ENCODE data around the gene THAP3.
"Not testable (repeated sequence)": the region's sequence is repeated elsewhere in the genome, so short reads cannot be mapped to it uniquely, and the experiment has no call there.

The THAP3 gene

DNA sequence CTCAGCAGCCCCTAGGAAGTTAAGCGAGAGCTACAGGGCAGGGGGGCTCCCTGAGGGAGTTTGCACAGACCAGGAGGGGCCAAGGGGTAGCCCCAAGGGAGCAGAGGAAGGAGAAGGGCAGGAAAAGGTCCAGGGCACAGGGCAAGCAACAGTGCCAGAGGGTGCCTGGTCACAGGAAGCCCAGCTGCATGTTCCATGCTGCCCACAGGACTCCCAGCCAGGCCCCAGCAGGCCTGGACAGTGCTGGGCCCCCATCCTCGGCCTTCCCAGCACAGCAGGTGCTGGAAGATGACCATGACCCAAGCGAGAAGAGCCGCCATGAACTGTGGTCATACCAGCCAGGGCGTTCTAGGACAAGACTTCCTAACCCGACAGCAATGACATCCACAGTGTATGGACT is 33.0 kb upstream of the THAP3 start:
- no peak for DNase-seq

DNA sequence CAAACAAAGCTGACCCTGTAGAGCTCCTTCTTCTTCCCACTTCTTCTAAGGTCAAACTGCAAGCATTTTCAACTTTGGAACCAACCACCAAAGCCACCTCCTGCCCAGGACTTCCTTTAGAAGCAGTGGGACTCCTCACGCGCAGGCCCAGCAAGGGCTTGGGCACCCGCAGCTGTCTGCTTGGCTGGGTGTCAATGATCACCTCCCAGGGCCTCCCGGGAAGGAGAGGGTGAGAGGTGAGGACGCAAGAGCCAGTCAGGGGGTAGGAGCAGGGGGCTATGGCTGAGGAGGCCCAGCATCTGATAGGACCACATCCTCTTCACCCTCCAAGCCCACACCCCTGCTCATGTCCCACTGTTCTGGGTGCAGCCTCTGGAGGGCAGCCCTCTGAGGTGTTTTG is 32.2 kb upstream of the THAP3 start:
- no peak for DNase-seq

GRCh38 chr1:6592865-6593593 is 31.6 kb upstream of the THAP3 start:
- DNase-seq = no peak

DNA sequence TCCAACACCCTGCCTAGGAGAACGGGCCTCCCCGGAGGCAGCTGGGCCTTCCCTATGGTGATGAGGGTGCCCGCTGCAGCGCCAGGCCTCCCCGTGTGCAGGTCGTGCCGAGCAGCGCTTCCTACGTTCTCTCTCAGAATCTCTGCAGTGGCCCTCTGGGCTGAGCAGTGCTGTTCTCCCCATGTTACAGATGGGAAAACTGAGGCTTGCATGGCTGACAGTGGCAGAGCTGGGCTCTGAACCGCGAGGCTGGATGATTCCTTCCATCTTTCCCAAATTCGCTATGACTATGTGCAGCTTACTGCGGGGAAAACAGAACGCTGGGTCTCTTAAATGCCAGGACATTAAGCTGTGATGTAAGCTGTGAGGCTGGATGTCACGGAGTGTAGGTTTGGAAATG is 30.9 kb upstream of the THAP3 start:
- DNase-seq = no peak

DNA sequence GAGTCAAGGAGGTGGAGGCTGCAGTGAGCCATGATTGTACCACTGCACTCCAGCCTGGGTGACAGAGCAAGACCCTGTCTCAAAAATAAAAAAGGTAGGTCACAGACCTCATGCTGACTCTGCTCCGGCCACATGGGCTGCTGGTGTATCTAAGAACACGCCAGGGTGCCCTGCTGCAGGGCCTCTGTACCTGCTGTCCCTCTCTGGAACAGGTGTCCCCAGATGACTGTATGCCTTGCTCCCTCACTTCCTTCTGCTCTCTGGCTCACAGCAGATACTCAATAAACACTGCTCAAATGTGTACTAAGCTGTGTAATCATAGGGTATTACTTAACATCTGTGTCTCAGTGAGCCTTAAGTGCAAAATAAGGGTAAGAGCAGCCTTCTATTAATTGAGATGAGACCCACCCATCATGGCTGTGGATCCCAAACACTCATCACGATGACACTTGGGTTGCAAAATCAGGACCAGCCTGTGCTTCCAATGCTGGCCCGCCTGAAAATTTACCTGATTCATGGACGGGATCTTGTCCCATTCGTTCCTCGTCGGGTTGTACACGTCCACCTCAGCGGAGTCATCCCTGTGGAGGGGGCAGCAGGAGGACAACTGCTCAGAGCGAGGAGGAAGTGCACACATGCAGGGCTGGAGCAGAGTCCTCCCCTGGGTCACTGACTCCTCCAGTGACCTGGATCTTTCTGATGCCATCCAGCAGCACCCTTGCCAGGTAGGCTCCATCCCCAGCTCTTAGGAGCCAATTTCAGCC is 29.5 kb upstream of the THAP3 start:
- no peak for DNase-seq

- no peak for DNase-seq
Observed at GRCh38 chr1:6596351-6596750, 28.3 kb upstream of the THAP3 start.

DNA sequence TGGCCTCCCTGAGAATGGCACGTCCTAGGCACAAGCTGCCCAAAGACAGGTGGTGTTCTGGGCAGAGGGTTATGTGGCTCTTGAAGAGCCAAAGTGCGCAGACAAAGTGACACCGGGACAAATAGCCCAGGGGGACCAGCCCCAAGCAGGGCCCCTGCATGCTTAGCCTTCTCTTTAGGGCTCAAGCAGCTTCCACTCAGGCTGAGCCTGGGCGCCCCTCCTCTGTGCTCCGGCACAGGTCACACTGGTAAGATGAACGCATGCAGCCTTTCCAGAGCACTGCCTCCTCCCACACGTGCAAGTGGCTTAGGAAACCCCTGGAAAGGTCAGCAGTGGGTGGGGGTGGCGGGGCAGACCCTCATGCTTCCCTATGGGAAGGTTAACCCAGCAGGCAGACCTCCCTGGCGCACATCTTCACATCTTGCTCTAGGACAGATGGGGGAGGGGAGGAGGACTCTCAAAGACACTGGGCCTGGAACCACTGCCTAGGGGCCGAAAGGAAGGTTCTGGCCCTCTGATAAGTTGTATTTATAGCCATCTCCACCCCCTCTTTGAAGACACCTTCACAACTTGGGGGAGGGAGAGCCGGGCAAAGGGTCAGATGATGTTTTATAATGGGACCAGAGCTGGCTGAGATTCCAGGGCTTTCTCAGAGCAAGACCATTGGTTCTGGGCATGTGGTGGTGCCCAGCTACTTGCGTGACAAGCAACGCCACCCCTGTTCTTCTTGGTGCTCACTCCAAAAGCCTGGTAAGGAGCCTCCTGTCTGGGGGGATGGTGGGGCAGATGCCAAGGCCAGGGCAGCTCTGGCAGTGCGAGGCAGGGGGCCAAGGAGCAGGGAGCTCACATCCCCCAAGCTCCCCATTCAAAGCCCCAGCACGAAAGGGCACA is 27.5 kb upstream of the THAP3 start:
- DNase-seq = no peak

DNA sequence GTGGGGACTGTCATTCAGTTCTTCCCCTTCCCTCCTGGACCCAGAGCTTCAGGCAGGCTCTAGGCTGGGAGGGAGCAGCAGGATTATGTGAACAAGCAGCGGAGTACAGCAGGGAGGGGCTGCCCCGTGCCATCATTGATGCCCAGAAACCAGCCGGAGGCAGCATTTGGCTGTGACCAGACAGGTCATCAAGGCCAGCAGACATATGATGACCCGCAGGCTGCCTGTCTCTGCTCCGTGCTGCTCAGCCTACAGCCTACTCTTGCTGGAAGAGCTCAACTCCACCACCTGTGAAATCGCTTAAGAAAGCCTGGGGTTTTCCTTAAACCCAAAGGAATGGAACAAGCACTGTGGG is 26.9 kb upstream of the THAP3 start:
- DNase-seq = no peak

- no peak for DNase-seq
Observed at GRCh38 chr1:6599141-6599975, 25.3 kb upstream of the THAP3 start.

GRCh38 chr1:6599991-6600390 is 24.7 kb upstream of the THAP3 start:
- DNase-seq = not testable (repeated sequence)

DNA sequence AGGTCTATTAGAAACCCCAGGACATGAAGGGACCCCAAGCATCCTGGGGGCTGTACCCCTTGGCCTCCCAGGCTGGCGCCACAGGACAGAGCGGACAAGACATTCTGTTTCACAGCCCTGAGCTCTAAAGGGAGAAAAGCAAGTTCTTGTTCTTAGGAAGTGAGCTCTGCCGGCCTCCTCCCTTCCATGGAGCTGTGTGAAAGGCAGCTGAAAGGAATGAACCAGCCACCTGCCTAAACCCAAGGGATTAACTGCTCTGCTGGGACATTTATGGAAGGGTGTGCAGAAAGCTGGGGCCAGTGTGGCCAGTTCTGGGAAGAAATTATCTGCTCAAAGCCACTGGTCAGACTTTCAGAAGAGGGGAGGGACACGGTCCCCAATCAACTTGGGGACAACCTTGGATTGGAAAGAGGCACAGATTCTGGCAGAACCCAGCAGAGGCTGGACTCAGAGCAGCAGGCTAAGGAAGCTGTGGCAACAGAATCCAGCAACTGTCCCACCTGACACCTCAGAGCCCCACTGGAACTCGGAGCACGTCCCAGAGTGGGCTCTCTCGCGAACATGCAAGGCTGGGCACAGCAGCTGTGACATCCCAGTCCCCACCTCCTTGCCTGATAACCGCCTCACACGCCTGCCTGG is 24.1 kb upstream of the THAP3 start:
- no peak for DNase-seq

DNA sequence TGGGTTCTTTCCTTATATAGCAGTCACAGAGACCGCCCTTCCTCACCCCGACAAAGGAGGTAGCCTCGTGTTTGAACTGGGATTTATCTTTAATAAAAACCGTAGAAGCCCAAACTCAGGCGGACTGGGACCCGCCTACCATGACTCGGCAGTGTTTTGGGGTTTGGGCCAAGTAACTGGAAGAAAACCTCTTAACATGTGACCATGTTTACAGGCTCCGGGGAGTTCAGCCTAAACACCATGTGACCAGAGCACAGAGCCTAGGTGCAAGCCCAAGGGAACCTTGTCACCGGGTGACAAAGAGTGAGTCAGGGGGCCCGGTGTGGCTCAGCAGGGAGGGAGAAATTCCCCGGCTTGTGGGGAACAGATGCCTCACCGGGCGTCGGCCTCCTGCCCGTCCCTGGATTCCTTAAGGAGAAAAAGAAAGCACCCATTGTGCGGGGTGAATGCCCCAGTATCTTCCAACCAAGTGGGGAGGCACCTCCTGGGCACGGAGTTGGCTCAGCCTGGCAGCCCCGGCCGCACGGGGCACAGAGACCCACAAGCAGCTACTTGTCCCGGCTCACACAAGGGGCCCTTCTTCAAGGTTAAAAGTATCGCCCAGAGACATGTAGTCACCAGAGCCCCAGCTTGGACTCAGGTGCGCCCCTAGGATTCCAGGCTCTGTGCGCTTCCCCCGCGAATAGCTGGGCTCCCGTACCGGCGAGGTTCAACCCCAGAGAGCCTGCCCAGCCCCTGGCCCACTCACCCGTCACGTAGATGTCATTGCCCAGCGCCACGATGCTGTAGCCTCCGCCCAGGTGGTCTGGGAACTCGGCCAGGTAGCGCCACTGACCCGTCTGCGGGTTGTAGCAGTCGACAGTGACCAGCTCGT is 23.4 kb upstream of the THAP3 start:
- peak; percentile 59 for DNase-seq

DNA sequence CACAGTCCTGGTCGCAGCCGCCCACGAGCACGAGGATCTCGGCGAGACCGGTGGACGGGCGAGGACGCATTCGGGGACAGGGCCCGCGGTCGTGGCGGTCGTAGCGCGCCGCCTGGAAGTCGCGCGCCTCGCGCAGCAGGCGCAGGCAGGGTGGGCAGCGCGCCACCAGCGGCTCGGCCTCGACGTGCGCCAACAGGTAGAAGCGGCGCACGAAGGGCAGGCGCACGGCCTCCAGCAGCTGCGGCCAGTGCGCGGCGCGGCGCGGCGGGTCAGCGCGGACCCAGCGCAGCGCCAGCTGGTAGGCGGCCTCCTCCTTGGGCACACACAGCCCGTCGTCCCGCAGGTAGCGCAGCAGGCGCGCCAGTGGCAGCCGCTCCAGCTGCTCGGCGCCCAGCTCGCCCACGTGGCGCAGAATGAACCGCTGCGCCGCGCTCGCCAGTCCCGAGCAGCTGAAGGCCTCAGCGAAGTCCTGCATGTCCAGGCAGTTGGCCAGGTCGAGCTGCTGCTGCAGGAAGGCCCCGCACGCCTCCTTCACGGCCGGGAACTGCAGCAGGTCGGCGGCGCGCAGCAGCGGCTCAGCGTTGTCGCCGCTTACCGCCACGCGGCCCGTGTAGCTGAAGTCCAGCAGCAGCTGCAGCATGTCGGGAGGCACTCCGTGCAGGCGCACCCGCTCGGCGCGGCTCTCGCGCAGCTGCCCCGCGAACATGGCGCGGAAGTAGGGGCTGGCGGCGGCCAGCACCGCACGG is 22.6 kb upstream of the THAP3 start:
- no peak for DNase-seq

DNA sequence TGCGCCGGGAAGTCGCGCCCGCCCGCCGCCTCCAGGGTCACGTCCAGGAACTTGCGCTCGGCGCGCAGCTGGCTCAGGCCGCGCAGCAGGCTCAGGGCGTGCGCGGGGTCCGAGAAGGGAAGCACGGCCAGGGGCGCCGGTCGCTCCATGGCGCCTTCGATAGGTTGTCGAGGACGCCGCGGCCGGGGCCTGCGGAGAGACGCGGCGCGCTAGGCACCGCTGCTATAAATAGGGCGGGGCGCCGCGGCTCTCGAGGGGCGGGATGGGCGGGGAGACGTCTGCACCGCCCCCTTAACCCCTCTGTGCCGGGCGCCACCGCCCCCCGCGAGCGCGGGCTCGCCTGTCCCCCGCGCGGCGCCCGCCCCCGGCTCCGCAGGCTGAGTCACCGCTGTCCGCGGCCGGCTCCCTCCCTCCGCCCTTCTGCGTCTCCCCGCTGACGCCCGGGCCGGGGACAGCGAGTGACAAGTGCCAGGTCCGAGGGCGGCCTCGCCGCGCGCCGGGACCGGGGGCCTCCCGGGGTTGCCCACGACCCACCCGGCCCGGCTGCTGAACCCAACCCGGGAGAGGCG is 21.9 kb upstream of the THAP3 start, which contains the start of gene KLHL21:
KLHL21 (minus strand) TSS at position 201 of the 569 bp plus-strand sequence; CDS start at position 149, 52 bp downstream.
- DNase-seq = peak; percentile 61

DNA sequence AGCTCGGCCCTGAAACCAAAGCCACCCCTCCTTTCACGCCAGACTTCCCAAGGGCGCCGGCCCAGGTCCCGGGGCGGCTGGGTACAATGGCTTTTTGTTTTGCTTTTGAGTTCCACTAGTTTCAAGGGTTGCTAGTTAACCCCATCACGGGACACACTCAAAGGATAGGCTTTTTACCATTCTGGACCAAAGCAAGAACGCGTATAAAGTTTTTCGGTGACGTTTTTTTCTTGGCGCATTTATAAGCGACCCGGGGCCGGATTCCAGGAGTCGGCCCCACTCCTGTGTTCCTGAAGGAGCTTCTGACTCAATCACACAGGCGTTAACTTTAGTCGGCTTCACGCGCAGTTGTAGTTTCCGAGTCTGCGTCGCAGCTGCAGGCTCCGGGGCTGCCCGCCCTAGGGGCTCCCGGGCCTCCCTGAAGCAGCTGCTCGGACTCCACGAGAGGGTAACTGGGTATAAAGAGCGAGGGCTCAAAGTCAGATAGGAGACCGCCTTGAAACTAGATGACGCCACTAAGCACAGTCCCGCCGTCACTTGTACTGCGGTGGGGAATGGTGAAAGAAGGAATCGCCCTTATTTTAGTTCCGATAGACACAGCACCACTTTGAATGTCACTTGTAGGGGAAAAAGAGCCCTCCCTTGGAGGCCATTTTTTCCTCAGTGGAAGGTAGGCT is 21.3 kb upstream of the THAP3 start:
- DNase-seq = no peak

DNA sequence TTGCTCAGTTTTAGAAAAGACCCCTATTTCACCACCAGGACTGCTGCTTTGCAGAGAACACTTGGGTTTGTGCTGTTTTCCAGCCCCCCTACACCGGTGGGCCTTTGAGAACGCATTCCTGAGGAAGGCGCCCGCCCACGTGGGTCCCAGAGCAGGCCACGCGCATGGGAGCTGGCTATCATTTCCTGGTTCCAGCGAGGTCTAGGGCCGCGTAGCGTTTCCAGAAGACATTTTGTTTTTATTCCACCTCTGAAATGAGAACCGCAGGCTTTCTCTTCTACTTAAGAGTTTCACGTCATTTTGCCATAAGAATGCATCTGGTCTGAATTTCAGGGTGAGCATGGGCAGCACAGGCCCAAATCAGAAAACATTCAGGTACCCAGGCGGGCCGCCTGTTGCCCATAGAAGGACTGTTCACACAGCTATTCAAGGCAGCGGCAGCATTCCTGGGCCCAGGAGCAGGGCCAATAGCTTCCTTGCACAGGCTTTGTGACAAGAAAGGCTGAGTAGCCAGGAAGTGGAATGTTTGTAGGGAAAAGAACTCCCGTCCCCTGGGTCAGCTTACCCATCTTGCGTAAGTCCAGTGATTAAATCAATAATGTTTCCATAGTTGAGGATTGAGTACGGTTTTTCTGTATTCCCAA is 20.6 kb upstream of the THAP3 start:
- no peak for DNase-seq

GRCh38 chr1:6612641-6613360 is 11.9 kb upstream of the THAP3 start:
- DNase-seq = no peak
